HG02981 (cell line): Measurements from ENCODE around the gene NEDD4L.

Experiments
- ATAC-seq: cut with Tn5 transposase; IDR thresholded peaks from one replicate; pipeline ENCODE4 v1.9.1; 2021; ENCODE audit warnings: mild to moderate bottlenecking, moderate library complexity; ENCODE audit not compliant: unreplicated experiment

The NEDD4L gene

GRCh38 chr18:58438161-58438957 is 394.3 kb downstream of the NEDD4L start:
- ATAC-seq, result no peak

GRCh38 chr18:58438958-58439300 is 394.9 kb downstream of the NEDD4L start:
- ATAC-seq, result no peak

DNA sequence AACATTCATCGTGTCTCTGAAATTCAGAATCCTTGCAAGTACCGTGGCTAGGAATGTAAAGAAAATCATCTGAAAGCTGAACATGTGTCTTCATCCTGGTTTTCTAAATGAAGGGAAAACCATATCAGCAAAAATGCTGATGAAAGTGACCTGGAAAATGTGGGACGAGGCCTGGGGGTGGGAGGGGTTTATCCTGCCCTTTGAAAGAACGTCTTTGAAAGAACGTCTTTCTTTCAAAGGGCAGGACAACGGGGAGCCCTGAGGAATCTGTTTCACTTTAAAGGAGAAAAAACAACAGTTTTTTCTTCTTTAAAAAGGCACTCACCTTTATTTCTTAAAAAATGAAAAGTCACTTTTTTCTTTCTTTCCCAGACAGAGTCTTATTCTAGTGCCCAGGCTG is 399.6 kb downstream of the NEDD4L start:
- no peak for ATAC-seq

DNA sequence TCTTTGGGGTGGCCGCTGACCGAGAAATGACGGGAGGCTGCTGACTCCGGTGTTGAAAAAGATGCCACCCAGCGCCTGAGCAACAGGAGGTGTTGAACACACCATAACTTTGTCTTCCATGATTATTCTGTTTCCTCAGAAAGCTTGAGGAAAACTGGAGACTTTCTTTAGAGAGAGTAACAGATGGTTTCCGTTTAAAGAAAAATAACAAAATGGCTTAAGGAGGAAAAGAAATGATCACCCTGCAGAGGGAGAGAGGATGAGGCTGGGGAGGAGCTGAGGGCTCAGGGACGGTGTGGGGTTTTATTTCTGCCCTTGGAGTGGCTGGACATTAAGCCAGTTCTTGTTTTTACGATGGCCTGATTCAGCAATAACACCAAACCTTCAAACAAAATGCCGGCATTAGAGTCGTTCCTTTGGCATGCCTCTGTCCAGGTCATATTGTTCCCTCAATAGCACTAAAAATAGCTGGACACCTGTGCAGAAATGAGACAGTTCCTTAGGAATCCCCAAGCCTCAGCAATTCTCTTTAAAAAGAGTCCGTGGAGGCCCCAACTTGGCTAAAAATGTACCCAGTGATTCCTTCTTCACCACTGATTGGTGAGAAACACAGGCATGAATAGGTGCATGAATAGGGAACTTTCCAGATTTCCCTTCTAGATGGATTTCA is 402.5 kb downstream of the NEDD4L start:
- no peak for ATAC-seq

DNA sequence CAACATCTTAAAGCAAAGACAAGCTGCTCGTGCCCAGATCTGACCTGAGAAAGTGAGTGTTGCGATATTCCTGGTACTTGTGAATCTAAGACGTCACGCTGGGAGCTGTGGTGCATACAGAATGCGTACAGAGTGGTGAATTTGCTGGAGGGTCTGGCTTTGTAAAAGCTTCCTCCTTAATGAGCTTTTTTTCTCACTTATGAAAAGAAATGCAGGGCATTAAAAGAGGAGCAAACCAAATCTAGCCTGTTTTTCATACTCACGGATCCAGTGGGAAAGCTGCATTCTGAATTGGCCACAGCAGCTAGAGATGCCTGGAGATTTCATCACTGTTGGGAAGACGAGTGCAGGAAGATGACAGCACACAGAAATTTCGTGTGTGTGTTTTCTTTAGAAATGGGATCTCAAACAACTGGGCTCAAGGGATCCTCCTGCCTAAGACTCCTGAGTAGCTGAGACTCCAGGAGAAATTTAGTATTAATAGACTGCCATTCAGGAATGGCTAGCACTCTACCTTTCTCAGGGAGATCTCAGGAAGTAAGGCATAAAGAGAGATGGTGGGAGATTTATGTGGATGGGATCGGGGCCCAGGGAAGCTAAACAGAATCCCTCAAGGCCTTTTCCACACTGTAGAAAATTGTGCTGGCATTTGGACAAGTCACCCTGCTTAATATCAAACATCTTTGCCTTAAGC is 403.5 kb downstream of the NEDD4L start:
- ATAC-seq, result no peak

GRCh38 chr18:58449464-58449863 is 405.4 kb downstream of the NEDD4L start:
- ATAC-seq, result no peak
